Left forelimb (tissue), 1 donor: ENCODE results near the gene GLRX.
"Not testable (repeated sequence)": the region's sequence is repeated elsewhere in the genome, so short reads cannot be mapped to it uniquely, and the experiment has no call there.

Experiments used
- DNase-seq: peaks from one replicate; pipeline ENCODE4 v3.0.0-alpha.2; 2018; ENCODE audit warnings: low spot score

The GLRX gene

DNA sequence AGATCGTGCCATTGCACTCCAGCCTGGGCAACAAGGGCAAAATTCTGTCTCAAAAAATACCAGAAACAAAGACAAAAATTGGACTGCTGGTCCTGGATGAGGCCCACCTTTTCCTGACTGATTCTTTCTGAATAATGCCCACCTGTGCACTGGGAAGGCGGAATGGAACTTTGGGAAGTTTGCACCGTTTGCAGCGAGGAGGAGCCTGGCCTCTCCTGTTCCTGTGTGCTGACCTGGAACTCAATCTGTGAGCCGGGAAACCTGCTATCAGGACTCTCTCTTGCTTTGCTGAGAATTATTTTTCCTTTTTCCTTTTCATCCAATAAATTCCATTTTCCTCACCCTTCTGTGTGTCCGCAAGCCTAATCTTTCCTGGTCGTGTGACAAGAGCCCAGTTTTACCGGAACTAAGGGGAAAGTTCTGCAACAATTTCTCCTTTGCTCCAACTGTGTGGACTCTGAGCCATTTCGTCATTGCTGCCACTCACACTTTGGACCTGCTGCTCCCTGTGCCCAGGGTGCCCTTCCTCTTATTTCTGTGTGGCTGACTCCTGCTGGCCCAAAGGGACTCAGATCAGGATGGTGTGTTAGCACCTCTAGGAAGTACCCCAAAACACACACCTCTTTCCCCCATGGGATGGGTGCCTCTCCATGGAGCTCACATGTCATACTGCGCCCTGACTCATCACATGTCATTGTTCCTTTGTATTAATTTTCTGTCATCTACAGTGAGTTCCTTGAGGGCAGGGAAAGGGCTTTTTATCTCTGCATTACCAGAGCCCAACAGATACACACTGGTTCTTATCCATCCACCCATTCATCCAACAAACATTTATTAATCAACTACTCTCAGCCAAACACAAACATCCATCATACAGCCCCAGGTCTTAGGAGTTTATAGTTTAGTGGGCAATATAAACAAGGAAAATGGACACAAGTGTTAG is 4.7 kb upstream of the GLRX start:
- DNase-seq, result no peak

DNA sequence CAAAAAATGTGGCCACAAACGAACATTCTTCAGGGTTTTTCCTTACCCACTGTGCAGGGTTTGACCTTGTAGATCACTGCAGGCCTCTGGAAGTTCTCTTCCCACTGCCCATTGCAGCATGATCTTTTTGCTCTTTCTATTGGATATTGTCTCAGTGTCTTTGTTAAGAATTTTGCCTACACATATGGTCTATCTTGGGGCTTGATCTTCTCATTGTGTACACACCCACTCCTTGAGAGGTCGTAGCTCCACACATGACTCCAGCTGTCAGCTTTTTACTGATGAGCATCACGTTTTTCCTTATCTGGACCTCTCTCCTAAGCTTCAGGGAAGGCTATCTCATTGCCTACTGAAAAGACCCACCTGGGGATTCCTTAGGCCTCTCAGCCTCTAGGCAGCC is 3.0 kb upstream of the GLRX start:
- no peak for DNase-seq

DNA sequence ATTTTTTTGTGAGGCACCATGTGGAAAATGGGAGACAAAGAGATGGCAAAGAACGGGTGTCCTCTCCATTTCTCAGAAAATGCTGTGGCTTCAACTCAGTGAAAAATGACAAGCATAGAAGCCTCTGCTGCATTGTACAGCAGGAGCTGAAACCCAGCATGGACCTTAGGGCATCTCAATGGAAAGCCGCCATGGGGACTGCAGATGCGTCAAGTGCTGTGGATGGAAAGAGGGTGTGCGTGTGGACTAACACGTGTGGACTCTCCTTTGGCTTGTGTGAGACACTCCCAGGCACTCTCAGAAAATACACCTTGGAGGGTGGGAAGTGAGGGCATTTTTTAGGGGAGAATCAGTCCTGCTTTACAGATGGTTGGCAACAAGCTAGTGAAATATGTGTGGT is 2.2 kb upstream of the GLRX start:
- no peak for DNase-seq

DNA sequence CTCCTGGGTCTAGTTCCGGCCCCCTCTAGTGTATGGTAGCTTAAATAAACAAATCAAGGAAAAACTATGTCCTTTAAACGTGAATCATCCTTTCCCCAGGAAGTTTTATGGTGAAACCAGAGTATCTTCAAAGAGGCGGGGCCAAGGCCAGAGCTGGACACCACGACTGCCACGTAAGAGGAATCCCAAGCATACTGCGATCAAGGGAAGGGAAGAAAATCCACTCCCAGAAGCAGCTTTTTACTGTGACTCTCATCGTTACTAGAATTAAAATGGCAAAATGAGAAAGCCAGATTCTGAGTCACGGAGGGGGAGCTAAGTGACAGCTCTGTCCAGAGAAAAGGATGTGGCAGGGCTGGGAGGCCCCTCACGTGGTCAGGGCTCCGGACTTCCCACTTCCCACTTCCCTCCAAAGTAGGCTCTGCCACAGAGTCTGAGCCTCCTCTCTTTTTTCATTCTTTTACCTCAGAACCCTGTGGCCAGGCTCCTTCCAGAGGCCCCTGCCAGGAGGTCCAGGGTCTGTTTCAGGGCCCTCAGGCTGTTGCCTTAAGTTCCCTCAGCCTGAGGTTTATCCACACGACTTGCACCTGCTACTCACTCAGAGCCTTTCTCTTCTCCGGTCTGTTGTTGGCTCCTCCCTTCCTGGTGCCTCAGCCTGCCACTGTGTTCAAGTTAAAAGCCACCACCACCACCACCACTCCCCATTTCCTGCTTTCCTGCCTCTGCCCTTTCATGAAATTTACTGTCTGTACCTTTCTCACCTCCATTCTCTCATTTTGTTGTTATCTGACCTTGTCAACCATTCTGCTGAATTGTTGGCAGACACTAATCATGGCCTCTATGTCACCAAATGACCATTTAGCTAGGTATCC is 1.4 kb upstream of the GLRX start:
- no peak for DNase-seq

DNA sequence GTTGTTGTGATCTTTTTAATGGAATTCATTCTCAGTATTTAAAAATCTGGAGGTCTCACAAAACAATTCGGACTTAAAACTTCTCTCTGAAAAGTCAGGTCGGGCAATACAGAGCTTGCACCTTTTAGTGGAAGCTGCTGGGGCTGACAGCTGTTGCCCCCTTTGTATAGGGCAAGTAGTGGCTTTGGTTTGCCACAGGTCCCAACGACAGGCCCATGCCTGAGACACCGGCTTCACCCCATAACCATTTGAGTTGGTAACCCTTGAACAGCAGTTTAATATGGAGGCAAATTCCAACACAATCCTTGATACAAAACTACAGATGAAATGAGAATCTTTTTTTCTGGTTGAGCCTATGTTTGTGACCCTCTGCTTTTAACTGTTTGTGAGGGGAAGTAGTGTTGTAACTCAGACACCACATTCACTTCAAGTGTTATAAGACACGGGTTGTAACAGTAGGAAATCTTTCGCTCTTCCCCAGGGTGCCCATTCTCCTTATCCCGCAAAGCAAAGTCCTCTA is 752 bp upstream of the GLRX start:
- no peak for DNase-seq

DNA sequence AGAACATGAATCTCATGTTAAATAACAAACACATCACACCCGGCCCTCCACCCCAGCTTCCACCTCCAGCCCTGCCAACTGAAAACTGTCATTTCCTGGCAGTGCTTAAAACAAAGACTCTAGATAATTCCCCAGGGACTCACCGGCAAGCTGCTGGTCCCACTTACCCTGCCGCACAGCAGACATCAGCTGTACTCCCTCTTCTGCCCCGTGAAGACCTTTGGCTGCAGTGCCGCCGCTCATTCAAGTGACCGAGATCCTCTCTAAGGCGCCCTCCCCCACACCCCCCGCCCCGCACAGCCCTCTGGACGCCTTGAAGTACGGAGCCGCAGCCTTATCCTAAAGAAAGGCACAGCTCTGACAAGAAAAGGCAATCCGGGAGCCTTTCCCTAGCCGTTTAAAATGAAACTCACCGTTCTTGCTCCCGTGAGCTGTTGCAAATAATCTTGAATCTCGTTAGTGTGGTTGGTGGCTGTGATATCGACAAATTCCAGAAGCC is 434 bp downstream of the GLRX start:
- DNase-seq, result peak; percentile 78

DNA sequence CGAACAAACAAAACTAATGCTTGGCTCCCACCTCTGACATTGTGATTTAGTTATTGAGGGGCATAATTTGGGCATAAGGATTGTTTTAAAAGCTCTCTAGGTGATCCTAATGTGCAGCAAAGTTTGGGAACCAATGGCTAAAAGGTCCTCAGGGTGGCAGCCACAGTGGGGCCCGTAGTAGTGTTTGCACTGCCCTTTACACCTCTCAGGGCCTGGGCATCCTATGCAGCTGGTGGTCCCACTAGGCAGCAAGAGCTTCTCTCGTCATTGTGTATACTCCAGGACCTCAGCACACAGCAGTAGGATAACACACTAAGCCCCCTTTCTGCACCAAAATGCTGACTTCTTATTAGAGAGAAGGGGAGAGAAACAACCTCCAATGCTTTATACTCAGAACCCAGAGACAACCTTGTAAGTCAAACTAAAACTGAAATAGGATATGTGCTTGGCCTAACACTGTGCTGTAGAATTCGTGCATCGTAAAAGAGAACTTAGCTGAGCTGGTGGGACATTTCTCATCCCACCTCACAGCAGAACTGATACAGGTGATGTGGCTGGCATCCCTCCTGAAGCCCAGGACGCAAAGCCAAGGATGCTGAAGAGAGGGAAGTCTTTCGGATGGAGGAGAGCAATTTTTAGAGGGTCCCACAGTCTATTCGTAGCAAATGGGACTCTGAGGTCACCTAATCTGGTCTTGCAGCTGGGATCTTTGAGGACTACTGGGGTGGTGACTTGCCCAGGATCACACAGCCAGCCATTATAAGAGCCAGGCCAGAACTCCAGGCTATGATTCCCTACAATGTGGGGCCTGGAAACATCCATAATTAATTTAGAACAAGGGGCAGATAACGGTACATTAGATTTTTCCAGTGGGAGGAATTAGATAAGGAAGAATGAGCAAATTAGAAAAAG is 1.2 kb downstream of the GLRX start:
- DNase-seq, result no peak

DNA sequence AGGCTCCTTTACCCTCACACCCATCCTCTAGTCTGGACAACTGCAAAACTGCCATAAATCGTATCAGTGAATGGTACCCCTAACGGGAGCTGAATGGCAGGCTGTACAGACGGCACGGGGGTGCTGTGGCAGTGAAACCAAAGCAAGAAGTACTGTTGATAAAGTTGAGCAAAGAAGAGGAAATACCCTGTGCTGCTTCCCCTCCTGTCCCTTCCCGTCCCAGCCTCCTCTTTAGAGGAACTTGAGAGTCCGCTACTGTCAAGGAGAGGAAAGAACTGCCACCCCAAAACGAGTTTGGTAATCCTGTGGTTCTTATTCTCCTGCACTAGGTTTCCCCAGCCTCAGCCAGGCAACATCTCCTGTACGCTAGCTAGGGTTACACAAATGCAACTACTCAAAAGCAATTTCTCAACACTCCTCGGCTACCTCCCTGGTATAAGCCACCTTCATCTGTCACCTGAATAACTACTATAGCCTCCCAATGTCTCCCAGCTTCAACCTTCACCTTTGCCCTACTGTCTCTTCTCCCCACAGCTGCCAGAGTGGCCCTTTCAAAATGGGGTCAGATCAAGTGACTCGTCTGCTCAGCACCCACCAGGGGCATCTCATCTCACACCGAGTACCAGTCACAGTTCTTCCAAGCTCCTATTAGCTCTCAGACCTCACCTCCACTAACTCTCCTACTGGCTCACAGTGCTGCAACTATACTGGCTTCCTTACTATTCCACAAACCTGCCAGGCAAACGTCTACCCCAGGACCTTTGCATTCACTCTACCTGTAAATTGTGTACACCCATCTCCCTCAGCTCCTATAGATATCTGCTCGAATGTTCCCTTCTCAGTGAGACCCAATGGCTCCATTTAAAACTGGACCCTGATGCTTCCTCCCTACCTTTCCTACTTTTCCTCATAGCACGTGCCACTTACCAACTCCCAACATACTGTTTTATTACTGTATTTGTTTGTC is 4.1 kb downstream of the GLRX start:
- DNase-seq, result no peak

DNA sequence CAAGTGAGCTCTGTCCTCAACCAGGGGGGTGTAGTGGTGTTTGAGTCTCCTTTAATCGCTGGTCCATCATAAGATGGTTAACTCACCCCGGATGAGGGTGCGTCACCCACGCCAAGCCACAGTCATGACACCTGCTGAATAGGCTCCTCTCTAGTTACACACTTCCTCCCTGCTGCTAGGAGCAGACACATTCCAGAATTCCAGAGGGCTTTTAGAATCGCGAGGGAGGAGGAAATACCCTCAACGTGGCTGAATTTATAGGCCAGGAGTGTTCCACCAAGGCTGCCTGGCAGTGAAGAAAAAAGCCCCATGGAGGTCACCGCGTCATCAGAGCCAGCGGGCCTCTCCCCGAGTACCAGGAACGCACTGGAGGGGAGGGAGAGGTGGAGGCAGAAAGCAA is 5.1 kb downstream of the GLRX start:
- no peak for DNase-seq

DNA sequence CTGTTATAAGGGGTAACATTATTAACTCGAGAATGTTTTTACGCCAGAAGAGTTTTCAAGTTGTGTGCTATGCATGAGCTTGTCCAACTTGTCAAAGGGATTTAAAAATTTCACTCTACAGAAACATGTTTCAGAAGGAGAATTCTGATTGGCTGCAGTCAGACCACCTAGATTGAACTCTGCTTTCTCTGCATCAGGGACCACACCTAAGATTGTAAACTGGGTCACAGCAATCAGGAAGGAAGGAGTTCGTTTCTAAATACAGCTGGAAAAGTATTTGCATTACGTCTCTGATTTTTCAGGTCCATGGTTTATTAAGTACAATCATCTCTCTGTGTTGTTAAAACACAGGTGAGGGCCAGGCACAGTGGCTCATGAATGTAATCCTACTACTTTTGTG is 5.8 kb downstream of the GLRX start:
- DNase-seq, result no peak

DNA sequence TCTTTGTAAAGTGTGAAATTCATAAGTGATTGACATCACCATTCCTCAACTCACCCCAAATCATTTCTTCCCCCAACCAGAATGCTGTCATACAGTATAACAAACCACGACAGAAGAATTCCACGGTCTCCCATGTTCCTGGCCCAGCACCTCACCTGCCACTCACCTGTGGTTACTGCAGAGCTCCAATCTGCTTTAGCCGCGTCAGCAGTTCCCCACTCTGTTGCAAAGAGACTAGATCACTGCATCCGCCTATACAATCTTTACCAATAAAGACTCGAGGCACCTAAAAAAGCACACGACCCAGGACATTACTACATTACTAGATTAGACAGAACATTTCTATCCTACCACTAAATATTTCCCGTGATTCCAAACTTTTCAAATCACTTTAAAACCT is 6.2 kb downstream of the GLRX start:
- DNase-seq, result no peak

DNA sequence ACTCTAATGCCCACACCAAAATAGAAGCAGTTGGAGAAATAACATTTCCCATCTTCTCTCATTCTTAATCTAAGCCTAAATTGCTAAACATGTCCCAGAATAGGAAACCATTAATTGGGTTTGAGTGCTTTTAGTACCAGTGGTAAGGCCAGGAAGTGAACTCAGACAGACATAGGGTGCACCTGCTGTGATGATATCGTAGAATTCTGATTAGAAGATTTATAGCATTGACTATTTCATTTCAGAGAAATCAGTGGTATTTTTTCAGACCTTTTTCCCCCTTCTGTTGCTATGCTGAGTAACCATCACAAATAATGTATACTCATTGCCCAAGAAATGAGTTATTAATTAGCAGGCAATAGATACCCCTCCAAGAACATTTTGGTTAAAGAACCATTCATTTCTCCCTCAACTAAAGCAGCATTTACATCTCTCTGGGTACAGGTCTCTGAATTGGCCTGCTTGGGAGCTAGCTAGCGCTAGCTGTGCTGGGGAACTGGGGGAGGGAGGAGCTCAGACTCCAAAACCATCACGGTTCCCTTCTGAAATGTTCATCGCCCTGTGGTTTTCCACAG is 7.3 kb downstream of the GLRX start:
- DNase-seq, result no peak

DNA sequence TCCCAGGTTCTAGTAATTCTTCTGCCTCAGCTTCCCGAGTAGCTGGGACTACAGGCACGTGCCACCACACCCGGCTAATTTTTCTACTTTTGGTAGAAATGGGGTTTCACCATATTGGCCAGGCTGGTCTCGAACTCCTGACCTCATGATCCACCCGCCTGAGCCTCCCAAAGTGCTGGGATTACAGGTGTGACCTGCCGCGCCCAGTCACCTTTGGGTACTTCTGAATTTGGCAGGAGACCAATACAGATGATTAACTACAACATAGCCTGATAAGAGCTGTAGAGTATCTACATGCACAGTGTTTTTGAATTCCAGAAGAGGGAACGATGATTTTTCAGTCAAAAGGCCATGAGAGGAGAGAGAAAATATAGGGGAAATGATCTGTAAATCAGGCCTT is 9.5 kb downstream of the GLRX start:
- not testable (repeated sequence) for DNase-seq

DNA sequence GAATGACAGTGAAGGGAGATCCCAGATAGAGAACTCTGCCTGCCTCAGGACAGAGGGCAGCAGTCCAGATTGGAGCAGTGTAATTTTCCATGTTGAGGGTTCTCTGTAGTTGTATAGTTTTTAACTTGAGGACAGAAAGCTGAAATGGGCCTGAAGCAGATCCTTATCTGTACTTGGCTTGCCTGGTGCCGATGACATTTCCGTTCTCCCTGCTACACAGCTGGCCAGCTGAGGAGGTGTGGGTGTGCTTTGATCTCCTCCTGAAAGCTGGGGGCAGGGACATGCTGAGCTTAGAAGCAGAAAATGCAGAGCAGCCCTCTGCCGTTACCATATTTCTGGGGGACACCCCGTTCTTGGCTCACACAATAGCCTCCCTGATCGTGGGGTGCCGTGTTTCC is 10.5 kb downstream of the GLRX start:
- no peak for DNase-seq

DNA sequence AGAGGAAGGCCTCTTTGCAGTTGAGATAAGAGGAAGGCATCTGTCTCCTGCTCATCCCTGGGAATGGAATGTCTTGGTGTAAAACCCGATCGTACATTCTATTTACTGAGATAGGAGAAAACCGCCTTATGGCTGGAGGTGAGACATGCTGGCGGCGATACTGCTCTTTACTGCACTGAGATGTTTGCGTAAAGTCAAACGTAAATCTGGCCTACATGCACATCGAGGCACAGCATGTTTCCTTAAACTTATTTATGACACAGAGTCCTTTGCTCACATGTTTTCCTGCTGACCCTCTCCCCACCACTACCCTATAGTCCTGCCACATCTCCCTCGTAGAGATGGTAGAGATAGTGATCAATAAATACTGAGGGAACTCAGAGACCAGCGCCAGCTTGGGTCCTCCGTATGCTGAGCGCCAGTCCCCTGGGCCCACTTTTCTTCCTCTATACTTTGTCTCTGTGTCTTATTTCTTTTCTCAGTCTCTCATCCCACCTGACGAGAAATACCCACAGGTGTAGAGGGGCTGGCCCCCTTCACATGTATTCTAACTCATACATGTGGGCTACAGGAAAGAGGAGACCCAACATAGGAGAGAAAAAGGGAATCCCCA is 11.0 kb downstream of the GLRX start:
- not testable (repeated sequence) for DNase-seq

DNA sequence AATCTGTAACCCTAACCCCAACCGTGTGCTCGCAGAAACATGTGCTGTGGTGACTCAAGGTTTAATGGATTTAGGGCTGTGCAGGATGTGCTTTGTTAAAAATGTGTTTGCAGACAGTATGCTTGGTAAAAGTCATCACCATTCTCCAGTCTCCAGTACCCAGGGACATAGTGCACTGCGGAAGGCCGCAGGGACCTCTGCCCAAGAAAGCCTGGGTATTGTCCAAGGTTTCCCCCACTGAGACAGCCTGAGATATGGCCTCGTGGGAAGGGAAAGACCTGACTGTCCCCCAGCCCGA is 11.5 kb downstream of the GLRX start:
- not testable (repeated sequence) for DNase-seq

DNA sequence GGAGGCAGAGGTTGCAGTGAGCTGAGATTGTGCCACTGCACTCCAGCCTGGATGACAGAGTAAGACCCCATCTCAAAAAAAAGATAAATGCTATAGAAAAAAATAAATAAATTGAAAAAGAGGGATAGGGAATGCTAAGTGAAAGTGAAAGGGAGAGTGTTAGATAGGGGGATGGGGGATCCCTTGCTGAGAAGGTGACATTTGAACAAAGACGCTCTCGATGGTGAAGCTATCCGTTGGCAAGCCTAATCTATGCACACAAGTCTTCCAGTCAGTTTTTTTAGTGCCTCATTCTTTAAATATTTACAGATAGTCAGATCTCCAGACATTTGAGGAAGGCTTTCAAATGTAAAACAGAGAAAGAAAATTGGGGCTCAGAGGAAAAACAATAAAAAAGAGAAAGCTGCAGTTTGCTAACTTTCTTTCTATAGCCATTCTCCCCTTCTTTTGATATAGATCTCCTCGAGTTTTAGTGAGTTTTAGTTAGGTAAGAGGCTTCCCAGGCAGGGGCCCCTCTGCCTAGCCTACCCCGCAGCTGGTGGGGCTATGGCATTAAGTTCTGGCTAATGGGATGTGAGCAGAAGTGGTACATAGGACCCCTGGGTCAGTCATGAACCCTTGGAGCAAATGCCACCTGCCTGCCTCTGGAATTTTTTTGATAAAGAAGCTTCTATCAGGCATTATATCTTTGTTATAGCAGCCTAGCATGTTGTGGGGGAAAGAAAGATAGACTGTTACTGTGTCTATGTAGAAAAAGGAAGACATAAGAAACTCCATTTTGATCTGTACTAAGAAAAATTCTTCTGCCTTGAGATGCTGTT is 12.0 kb downstream of the GLRX start:
- DNase-seq, result no peak

DNA sequence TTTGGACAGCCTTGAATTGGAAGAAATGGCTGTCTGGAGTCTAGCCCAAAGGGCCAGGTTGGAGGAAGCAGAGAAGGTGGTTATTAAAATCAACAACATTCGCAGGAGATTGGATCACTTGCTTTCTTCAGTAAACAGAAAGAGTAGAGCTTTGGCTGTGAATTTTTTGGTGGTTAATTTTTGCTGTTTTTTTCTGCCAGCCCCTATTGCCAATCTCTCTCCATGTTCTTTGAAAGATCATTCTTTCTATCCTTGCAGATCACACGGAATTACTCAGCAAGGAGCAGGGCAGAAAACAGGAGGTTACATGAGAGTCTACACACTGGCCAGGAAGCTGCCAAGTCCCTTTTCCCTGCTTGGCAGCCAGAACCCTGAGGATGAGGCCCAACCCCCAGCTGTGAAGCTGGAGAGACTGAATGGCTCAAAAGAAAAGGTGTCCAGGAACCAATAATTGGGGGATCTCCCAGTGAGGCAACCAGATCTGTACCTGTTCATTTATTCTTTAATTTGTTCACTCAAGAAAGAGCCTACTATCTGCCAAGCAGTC is 13.0 kb downstream of the GLRX start:
- DNase-seq, result no peak
